Mesangial cell (primary cell): ENCODE results near the gene DBN1. TPM values are rescaled to one million over a fixed set of nuclear protein-coding genes. Genes with fewer than 3 reads are reported as not detected.

Experiments used
- total RNA-seq: library from RNA; depleted of rRNA; stranded (reverse); fragments of >200 nt; gene quantifications from 2 replicates; pipeline ENCODE4 v1.2.3, GENCODE V29; 2015

Gene DBN1
- total RNA-seq, result 331 and 348 TPM in 2 replicates

GRCh38 chr5:177473443-177474001, at the start of gene DBN1:
Gene DBN1, minus strand, starts transcription at chr5:177473634. Its CDS starts 113 bp downstream, at chr5:177473521.

GRCh38 chr5:177516601-177517568, 43.5 kb upstream of the DBN1 start, which contains the start of gene DDX41:
Gene DDX41, minus strand, starts transcription at chr5:177516961. Its CDS starts 16 bp downstream, at chr5:177516945.

GRCh38 chr5:177509381-177509951, 36.0 kb upstream of the DBN1 start, which contains the start of gene DOK3:
Gene DOK3, minus strand, starts transcription at chr5:177509826. Its CDS starts 286 bp downstream, at chr5:177509540.

GRCh38 chr5:177497292-177498012, 24.0 kb upstream of the DBN1 start, which contains the start of gene PDLIM7:
Gene PDLIM7, minus strand, starts transcription at chr5:177497604. Its CDS starts 1,092 bp downstream, at chr5:177496512.

GRCh38 chr5:177446200-177447065, 27.0 kb downstream of the DBN1 start, which contains the start of gene PRR7:
Gene PRR7, plus strand, starts transcription at chr5:177446814. Its CDS starts 8,254 bp downstream, at chr5:177455068.

GRCh38 chr5:177426566-177427210, 46.7 kb downstream of the DBN1 start, which contains the start of gene GRK6:
Gene GRK6, plus strand, starts transcription at chr5:177426676. Its CDS starts 170 bp downstream, at chr5:177426846.

GRCh38 chr5:177409043-177409801, 64.2 kb downstream of the DBN1 start, which contains the start of gene F12:
Gene F12, minus strand, starts transcription at chr5:177409564. Its CDS starts 37 bp downstream, at chr5:177409527.

Other genes starting within 250 kb of the DBN1 start
- gene RAB24, start 169.9 kb downstream of the DBN1 start, total RNA-seq, result 15.2 and 26.5 TPM in 2 replicates
- 113 and 239 TPM in 2 replicates for gene PRELID1, start 169.8 kb downstream of the DBN1 start, total RNA-seq
- gene MXD3, start 161.7 kb downstream of the DBN1 start, total RNA-seq, result 3.4 and 66.2 TPM in 2 replicates
- gene LMAN2, start 122.0 kb downstream of the DBN1 start, total RNA-seq, result 336 and 347 TPM in 2 replicates
- 12.2 and 24.7 TPM in 2 replicates for gene RGS14, start 115.7 kb downstream of the DBN1 start, total RNA-seq
- not detected in 2 replicates for gene SLC34A1, start 89.2 kb downstream of the DBN1 start, total RNA-seq
- not detected in 2 replicates for gene PFN3, start 73.0 kb downstream of the DBN1 start, total RNA-seq
- gene F12, start 64.1 kb downstream of the DBN1 start, total RNA-seq, result 3.7 and 5.1 TPM in 2 replicates
- 25.4 and 59.0 TPM in 2 replicates for gene GRK6, start 47.0 kb downstream of the DBN1 start, total RNA-seq
- 15.6 and 32.8 TPM in 2 replicates for gene PRR7, start 26.8 kb downstream of the DBN1 start, total RNA-seq
- gene PDLIM7, start 24.0 kb upstream of the DBN1 start, total RNA-seq, result 678 and 721 TPM in 2 replicates
- 0.25 and 1.1 TPM in 2 replicates for gene DOK3, start 36.2 kb upstream of the DBN1 start, total RNA-seq
- gene DDX41, start 43.3 kb upstream of the DBN1 start, total RNA-seq, result 135 and 185 TPM in 2 replicates
- gene FAM193B, start 80.9 kb upstream of the DBN1 start, total RNA-seq, result 21.3 and 26.0 TPM in 2 replicates
- 139 and 148 TPM in 2 replicates for gene TMED9, start 118.6 kb upstream of the DBN1 start, total RNA-seq
- 44.6 and 51.3 TPM in 2 replicates for gene B4GALT7, start 126.5 kb upstream of the DBN1 start, total RNA-seq